ENCODE results near the gene TFEC. TPM values are rescaled to one million over a fixed set of nuclear protein-coding genes. Genes with fewer than 3 reads are reported as not detected.

TFEC gene
- total and polyA plus RNA-seq, 2 donors (not counting 3 experiments of a cell fraction or from before 2014, with no cell fraction given), result 3.6 to 7.9 TPM

DNA sequence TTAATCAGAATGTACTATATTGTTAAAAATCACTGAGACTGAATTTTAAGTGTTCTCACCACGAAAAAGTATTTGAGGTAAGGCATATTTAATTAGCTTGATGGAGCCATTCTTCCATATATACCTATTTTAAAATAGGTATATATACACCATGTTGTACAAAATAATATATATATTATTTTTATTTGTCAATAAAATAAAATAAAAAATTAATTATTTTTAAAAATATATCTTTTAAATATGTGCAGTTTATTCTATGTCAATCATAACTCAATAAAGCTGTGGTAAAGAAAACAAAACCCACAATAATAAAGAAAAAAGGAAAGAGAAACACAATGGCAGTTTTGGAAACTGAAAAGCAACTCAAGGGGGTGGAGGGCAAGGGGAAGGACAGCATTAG, 33.6 kb upstream of the TFEC start:
- intact Hi-C loops (cut with micrococcal nuclease), result no loop called here
- Histone ChIP-seq H3K4me3 (replicated peaks in 1 of 3; ENCODE audit: insufficient read depth in 1 of 3, low read depth in 1 of 3, low read length in 3 of 3) (no peak overlapping the region), H3K9me3 (replicated peaks; ENCODE audit: control insufficient read depth, insufficient read depth, low read length) (no peaks in the 10 kb centered on the region), H3K9me1 (replicated peaks; ENCODE audit: control insufficient read depth, extremely low read depth, insufficient read depth, low read length) (no peaks in the 10 kb centered on the region), H3K27me3 (ENCODE audit: control insufficient read depth in 2 of 2, insufficient read depth in 2 of 2, low read length in 2 of 2) (no peaks in the 10 kb centered on the region), H3K4me2 (ENCODE audit: insufficient read depth, low read length) (no peak overlapping the region), H3K4me1 (ENCODE audit: control insufficient read depth, extremely low read depth, insufficient read depth, low read length) (no peaks in the 10 kb centered on the region), H4K20me1 (replicated peaks; ENCODE audit: control insufficient read depth, extremely low read depth, insufficient read depth, low read length) (no peaks in the 10 kb centered on the region), H2AFZ (ENCODE audit: low read depth, low read length) (no peak overlapping the region), H3K36me3 (ENCODE audit: control insufficient read depth in 2 of 2, extremely low read depth in 1 of 2, insufficient read depth in 2 of 2, low read length in 2 of 2) (no peaks in the 10 kb centered on the region), H3K27ac (ENCODE audit: insufficient read depth, low read depth, low read length) (no peak overlapping the region), H3K9ac (replicated peaks; ENCODE audit: extremely low read depth, insufficient read depth, low read length) (no peak overlapping the region), H3K79me2 (ENCODE audit: control insufficient read depth, insufficient read depth, low read length) (no peaks in the 10 kb centered on the region)
- TF ChIP-seq, protein P1, sequence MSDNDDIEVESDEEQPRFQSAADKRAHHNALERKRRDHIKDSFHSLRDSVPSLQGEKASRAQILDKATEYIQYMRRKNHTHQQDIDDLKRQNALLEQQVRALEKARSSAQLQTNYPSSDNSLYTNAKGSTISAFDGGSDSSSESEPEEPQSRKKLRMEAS (IDR thresholded peaks at IDR 0.05; ENCODE audit: insufficient read depth, insufficient read length), result no peak
- no peak for TF ChIP-seq GATA2 (IDR thresholded peaks at IDR 0.05; ENCODE audit: insufficient read depth, insufficient read length, low read depth, low read length)
- no peak for TF ChIP-seq CTCF (IDR thresholded peaks at IDR 0.05; ENCODE audit: extremely low read depth in 1 of 2, insufficient read depth in 1 of 2, low read depth in 1 of 2, low read length in 2 of 2)
- TF ChIP-seq FOS (IDR thresholded peaks at IDR 0.05; ENCODE audit: borderline replicate concordance, insufficient read depth, low read length), result no peak
- no peak for TF ChIP-seq EZH2 (IDR thresholded peaks at IDR 0.05; ENCODE audit: borderline replicate concordance, low read depth, low read length, severe bottlenecking)
- no peak for TF ChIP-seq MYC (IDR thresholded peaks at IDR 0.05; ENCODE audit: low read depth, low read length)
- TF ChIP-seq JUN (IDR thresholded peaks at IDR 0.05; ENCODE audit: borderline replicate concordance, insufficient read depth, insufficient read length, low read depth), result no peak
- ChIA-PET CTCF (no interaction called here), POLR2A (no interaction called here)
- DNase-seq (ENCODE audit: low read depth, low spot score), result no peak
- no TSS peak for BruUV-seq (replicated peaks)
- no peak for FAIRE-seq
- dilution Hi-C loops (cut with MboI; ENCODE audit: extremely low pct_ligation_motif_present, low sequenced_read_pairs), result no loop called here
